HG02623 (cell line): Measurements from ENCODE around the gene GREB1L.

Experiments
- ATAC-seq: cut with Tn5 transposase; IDR thresholded peaks from one replicate; pipeline ENCODE4 v1.9.1; 2021; ENCODE audit warnings: moderate library complexity; ENCODE audit not compliant: unreplicated experiment

Gene GREB1L

DNA sequence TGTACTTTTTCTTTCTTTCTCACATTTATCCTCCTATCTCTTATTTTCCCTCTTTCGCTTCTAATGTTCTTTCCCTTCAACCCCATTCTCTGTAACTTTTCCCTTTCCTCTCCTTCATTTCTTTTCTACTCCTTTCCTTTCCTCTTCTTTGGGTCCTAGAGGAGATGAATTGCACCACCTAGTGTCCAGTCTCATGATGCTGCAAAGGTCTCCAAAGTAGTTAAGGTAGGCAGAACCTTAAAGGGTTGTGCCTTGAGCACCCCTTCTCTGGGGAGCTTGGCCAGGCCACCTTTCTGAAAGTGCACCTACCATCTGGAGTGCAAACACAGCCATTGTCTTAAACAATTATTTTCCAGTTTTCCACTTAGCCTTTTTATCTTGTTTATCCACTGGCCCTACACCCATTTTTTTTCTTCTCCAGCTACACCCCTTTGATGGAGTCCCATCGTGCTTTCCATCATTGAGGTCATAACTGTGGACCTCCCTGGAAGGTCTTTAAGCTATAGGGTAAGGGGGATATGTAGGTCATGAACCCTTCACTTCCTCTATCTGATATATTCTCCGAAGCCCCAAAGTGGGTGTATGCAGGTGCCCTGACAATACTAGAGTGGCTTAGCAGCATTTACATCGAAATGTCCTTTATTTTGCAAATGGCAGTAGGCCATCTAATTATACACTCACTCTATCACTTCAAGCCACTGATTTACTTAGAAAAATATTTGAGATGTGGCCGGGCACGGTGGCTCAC, 202.6 kb downstream of the GREB1L start:
- ATAC-seq: no peak

- ATAC-seq: no peak
Observed at GRCh38 chr18:21448299-21448698, 206.3 kb downstream of the GREB1L start.

- ATAC-seq: no peak
Observed at GRCh38 chr18:21449367-21450290, 207.6 kb downstream of the GREB1L start.

DNA sequence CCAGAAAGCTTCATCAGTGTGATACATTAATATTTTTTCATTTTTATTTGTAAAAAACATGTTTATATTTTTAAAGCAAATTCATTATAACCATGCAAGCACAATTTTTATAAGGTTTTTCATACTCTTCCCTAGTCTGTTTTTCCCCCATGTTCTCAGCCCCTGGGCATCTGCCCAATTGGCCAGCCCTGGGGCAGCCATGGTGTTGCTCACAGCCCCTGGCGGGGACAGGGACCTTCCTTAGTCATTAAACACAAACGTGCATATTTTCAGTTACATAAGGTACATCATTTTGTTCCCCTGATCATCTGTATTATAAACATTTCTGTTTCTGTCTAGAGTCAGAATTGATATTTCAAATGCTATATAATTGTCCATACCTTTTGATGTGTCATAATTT, 208.5 kb downstream of the GREB1L start:
- ATAC-seq: no peak

- no peak for ATAC-seq
Observed at GRCh38 chr18:21450913-21451312, 208.9 kb downstream of the GREB1L start.

DNA sequence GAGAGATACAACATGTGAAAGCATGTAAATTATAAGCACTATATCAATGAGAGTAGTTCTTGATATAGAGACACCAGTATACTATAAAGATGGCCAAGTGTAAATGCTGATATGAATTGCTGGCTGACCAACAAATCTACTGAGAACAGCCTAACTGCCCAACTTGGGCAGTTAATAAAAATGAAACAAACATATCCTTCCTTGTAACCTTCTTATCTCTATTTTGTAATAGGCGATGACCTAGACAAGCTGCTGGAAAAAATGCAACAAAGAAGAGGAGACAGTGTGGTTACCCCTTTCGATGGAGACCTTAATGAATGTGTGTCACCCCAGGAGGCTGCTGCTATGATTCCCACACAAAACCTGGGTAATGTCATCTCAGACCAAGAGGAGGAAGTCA, 209.8 kb downstream of the GREB1L start:
- no peak for ATAC-seq

DNA sequence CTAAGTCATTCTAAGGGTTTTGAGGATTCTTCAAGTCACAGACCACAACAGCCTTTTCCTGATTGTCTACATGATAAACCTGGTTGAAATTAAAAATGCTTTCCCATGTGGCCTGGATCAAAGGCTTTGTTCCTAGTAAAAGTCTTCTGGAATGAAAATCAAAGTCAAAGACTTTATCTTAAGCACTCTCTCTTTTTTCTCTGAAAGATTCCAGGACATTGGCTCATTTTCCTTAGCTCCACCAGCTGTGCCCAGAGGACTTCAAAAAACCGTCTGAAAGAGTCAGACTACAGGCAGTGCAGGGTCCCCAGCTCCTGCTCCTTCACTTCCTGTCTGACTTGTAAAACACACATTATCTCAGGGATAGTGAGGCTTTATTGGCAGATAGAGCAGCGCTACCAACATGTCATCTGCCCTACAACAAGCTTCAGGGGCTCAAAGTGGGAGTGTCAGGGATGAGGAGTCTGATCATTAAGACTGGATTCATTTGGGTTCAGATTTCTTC, 210.3 kb downstream of the GREB1L start:
- ATAC-seq: no peak

- ATAC-seq: no peak
Observed at GRCh38 chr18:21452796-21453510, 210.9 kb downstream of the GREB1L start.

- no peak for ATAC-seq
Observed at GRCh38 chr18:21453511-21453901, 211.5 kb downstream of the GREB1L start.

GRCh38 chr18:21454725-21455124, 212.7 kb downstream of the GREB1L start:
- ATAC-seq: no peak

DNA sequence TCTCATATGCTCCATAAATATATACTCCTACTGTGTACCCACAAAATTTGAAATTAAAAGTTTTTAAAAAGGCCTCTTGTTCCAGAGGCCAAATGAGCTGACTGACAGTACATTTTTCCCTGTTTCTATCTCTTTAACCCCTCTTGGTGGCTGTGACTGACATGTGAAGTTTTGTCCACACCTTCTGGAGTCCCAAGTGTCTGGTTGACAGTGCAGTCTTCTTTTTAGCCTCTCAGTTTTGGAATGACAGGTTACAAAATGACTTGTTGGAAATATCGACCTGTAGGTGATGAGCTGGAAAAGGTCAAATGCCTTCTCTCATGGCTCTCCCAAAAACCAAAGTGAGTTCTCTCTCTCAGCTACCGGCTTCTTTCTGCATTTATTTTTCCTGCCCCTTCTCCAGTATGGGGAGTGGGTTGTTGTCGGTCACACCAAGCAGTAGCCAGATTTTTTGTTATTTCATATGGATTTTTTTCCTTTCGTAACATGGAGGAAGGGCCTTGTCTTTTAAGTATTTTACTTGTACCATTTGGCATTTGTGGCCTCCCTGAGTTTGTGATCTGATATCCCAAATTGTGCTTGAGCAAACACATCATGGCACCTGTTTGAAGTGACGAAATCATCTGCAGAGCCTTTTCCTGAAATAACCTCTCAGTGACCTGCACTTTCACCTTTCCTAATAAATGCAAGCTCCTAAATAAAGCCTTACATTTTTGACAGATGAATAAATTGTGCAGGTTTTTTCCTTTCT, 214.6 kb downstream of the GREB1L start:
- no peak for ATAC-seq

DNA sequence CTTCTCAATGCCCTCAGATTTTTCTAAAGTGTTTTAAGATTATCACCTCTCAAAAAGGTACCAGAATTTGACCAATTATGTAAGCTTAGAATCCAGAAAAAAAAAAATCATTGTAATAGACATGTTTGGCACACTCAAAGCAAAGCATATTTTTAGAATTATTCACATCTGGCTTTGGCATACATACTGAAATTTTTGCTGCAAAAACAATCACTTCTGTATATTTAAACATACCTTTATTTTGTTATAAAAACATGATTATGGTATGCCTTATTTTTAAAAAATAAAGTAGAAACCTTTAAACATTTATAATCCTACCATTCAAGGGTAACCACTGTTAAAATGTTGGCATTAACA, 215.1 kb downstream of the GREB1L start:
- no peak for ATAC-seq

DNA sequence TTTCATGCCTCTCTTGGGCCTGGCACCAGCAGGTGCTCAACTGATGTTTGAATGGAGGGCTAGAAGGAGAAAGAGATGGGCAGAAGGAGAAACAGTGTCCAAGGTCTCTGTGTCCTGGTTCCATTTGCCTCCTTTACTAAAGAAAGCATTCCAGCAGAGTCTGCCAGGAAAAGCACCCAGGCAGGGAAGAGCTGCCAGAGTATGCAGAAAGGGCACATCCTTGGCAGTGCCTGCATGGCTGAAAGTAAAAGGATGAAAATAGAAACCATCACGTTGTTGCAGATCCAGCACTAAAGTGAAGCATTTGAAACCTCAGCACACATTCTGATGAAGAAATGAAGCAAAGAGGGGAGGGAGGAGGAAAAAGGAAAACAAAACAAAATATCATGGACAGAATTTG, 216.3 kb downstream of the GREB1L start:
- ATAC-seq: no peak

DNA sequence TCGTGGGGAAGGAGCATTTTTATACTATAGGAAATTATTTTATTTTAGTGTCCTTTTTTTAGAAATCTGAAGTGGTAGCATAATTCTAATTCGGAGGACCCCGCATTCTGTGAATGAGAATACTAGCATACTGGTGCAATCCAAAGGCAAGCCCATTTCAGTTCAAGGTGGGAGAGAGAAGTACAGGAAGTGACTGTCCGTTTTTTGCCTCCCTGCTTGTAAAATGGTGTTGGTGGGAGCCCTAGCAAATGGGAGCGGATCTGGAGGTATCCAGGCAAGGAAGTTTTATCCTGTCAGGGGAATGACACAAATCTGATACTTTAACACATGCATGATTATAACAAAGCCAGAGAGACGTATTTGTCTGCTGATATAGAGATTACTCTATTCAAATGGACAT, 216.8 kb downstream of the GREB1L start:
- no peak for ATAC-seq

DNA sequence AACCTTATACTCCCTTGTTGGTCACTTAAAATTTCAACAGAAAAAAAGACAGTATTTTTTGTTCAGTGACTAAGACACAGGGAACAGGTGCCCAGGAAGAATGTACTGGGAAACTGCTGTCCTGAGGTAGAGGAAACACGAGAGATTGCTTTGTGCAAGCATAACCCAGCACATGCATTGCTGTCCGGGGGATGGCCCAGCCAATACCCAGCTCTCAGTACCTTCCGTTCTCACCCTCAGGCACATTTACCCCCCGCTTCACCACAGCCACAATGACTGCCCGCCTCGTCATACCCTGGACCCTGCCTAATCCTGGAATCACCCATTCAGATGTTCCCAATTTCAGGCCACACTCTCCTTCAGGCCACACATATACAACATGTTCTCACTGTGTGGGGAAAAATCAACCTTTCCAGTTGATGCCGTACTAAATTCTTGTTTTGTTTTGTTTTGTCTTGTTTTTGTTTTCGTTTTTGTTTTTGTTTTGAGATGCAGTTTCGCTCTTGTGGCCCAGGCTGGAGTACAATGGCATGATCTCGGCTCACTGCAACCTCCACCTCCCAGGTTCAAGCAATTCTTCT, 217.8 kb downstream of the GREB1L start:
- ATAC-seq: no peak

DNA sequence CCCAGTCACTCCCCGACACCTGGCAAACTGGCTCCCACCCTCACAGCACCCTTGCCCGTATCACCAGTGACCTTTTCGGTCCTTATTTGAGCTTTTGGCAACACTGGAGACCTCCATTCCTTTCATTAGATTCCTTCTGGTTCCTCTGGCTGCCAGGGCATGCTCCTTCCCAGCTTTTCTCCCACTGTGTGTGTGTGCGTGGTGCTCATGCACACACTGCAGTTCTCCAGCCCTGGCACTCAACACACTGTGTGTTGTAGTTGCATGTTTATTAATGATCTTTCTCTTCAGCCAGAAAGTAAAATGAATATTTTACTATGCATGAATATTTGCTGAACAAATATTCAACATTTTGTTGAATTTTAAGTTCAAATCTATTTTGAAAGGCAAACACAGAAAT, 219.4 kb downstream of the GREB1L start:
- no peak for ATAC-seq

- no peak for ATAC-seq
Observed at GRCh38 chr18:21463718-21464117, 221.7 kb downstream of the GREB1L start.

DNA sequence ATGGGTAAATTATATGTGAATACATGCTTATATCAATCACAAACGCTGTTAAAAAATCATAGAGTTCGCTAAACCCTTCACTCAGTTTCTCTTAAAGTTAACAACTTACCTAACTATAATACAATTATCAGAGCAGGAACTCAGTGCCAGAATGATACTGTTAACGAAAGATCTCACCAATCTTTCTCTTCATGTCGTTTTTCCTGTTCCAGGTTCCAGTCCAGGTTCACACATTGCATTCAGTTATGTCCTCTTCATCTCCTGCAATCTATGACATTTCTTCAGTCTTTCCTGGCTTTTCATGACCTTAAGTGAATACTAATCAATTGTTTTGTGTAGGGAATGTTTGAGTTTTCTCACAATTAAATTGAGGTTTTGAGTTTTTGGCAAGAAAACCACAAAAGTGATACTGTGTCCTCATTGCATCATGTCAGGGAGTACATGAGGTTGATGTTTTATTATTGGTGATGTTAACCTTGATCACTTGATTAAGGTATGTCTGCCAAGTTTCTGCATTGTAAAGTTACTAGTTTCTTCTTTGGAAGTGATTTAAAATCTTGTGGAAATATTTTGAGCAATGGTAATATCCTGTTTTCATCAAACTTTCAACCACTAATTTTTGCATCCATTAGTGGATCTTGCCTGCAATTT, 226.6 kb downstream of the GREB1L start:
- no peak for ATAC-seq

- no peak for ATAC-seq
Observed at GRCh38 chr18:21472741-21473140, 230.7 kb downstream of the GREB1L start.

- no peak for ATAC-seq
Observed at GRCh38 chr18:21474621-21475020, 232.6 kb downstream of the GREB1L start.
